ENCODE data around the gene PDE4B. TPM values are rescaled to one million over a fixed set of nuclear protein-coding genes. Genes with fewer than 3 reads are reported as not detected.

PDE4B gene
- total and polyA plus RNA-seq, 9 of the 15 experiments (the other 6 are each of a cell fraction or from before 2014, with no cell fraction given), result 0.09 TPM; not detected in 8

DNA sequence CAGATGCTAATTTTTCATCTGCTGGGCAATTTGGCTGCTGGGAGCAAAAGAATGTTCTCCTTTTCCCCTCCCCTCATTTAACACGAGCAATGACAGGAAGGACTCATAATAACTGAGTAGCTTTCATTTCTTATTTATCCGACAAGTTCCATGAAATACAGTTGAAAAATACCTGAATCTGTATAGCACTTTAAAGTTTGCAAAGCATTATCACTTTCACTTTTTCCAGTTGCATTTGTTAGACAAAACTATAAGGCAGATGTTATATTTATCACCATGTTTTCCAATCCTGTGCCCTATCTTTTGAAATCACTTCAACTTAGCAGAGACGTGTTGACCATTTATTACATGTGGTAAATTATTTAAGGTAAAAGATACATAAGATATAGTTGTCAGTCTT is 390.7 kb downstream of the PDE4B start:
- in situ Hi-C loops (cut with MboI), result no loop called here
- no peaks in the 10 kb centered on the region for H4K20me1 ChIP-seq (replicated peaks; ENCODE audit: control insufficient read depth, insufficient read depth, low read length)
- no peaks in the 10 kb centered on the region for H3K27me3 ChIP-seq (ENCODE audit: control insufficient read depth in 2 of 2, insufficient read depth in 2 of 2, low read length in 2 of 2)
- H3K9me3 ChIP-seq (replicated peaks; ENCODE audit: control insufficient read depth, insufficient read depth, low read depth, low read length), result no peaks in the 10 kb centered on the region
- no peak overlapping the region for H2AFZ ChIP-seq (ENCODE audit: low read depth, low read length)
- H3K79me2 ChIP-seq (ENCODE audit: control insufficient read depth, insufficient read depth, low read length), result no peaks in the 10 kb centered on the region
- H3K9me1 ChIP-seq (ENCODE audit: control insufficient read depth, insufficient read depth, low read length), result no peaks in the 10 kb centered on the region
- POLR2A ChIA-PET, result interaction anchor here (1.1 kb wide), 1 partner anchor 13 kb away, joined by 4 read pairs; no protein-coding TSS in a partner anchor
- DNase-seq (ENCODE audit: extremely low read depth in 1 of 4, low spot score in 3 of 4), result no peak
- WGBS (ENCODE audit: insufficient coverage, low coverage, missing lambda C conversion rate), result 0% methylated on average over 3 of the region's 3 CpGs
- no peaks in the 10 kb centered on the region for H3K36me3 ChIP-seq (ENCODE audit: control insufficient read depth, insufficient read depth, low read length)
- H3K4me2 ChIP-seq (ENCODE audit: insufficient read depth, low read length), result no peak overlapping the region
- H3K4me1 ChIP-seq (replicated peaks in 1 of 2; ENCODE audit: control insufficient read depth in 2 of 2, insufficient read depth in 2 of 2, low read length in 2 of 2), result no peaks in the 10 kb centered on the region
- H3K27ac ChIP-seq (ENCODE audit: extremely low read depth, low read depth, low read length), result no peak overlapping the region
- BruUV-seq (replicated peaks), result no TSS peak
- intact Hi-C loops (cut with micrococcal nuclease), result no loop called here
- no peak for TF ChIP-seq KLF16 (IDR thresholded peaks at IDR 0.05)
- CTCF ChIA-PET (ENCODE audit: low intra/inter-chr PET ratio), result no interaction called here
- no peak for FAIRE-seq
- H3K4me3 ChIP-seq, result no peak overlapping the region
- no peak overlapping the region for H3K9ac ChIP-seq (ENCODE audit: insufficient read depth in 1 of 2, low read depth in 2 of 2, low read length in 2 of 2)
- ATAC-seq, result no peak

DNA sequence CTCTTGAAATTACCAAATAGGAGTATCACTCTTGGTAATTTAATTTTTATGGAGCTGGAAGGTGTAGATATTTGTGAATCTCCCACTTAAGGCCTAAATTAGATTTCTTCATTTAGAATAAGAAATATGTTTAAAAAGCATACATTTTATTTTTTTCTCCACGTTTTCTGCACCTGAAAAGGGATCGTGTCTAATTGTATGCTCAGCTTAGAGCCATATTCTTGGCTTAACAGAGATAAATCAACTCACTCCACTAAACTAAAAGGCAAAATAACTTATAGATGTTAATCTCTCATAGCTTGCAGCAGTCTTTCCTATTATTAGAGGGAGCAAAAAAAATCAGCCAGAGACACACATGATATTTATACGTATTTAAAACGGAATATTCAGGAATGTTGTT is 404.4 kb downstream of the PDE4B start:
- Histone ChIP-seq H3K27me3 (ENCODE audit: control insufficient read depth in 2 of 2, insufficient read depth in 2 of 2, low read length in 2 of 2) (no peaks in the 10 kb centered on the region), H3K36me3 (ENCODE audit: control insufficient read depth, insufficient read depth, low read length) (no peaks in the 10 kb centered on the region), H3K9me1 (ENCODE audit: control insufficient read depth, insufficient read depth, low read length) (no peaks in the 10 kb centered on the region), H3K79me2 (ENCODE audit: control insufficient read depth, insufficient read depth, low read length) (no peaks in the 10 kb centered on the region), H3K4me3 (no peak overlapping the region), H3K4me2 (ENCODE audit: insufficient read depth, low read length) (no peak overlapping the region), H2AFZ (ENCODE audit: low read depth, low read length) (no peak overlapping the region), H4K20me1 (replicated peaks; ENCODE audit: control insufficient read depth, insufficient read depth, low read length) (no peaks in the 10 kb centered on the region), H3K9me3 (replicated peaks; ENCODE audit: control insufficient read depth, insufficient read depth, low read depth, low read length) (no peaks in the 10 kb centered on the region), H3K4me1 (replicated peaks in 1 of 2; ENCODE audit: control insufficient read depth in 2 of 2, insufficient read depth in 2 of 2, low read length in 2 of 2) (no peaks in the 10 kb centered on the region), H3K9ac (ENCODE audit: insufficient read depth in 1 of 2, low read depth in 2 of 2, low read length in 2 of 2) (no peak overlapping the region), H3K27ac (ENCODE audit: extremely low read depth, low read depth, low read length) (no peak overlapping the region)
- in situ Hi-C loops (cut with MboI), result no loop called here
- DNase-seq (ENCODE audit: extremely low read depth in 1 of 4, low spot score in 3 of 4), result no peak
- intact Hi-C loops (cut with micrococcal nuclease), result no loop called here
- CTCF ChIA-PET (ENCODE audit: low intra/inter-chr PET ratio), result no interaction called here
- FAIRE-seq, result no peak
- no TSS peak for BruUV-seq (replicated peaks)
- WGBS (ENCODE audit: insufficient coverage, low coverage, missing lambda C conversion rate), result 0% methylated on average over 4 of the region's 4 CpGs
- POLR2A ChIA-PET, result interaction anchor here (0.7 kb wide), 1 partner anchor 265 kb away, joined by 3 read pairs; no protein-coding TSS in a partner anchor
- no peak for ATAC-seq
- no peak for TF ChIP-seq SMAD1 (IDR thresholded peaks at IDR 0.05; ENCODE audit: low read depth, low read length, partially characterized antibody)
- no peak for TF ChIP-seq SNRNP70 (optimal IDR thresholded peaks at IDR 0.05; ENCODE audit: low read depth, low read length)
- TF ChIP-seq ZNF830 (CRISPR knock-in tag; IDR thresholded peaks at IDR 0.05), result no peak
- TF ChIP-seq, protein P1, sequence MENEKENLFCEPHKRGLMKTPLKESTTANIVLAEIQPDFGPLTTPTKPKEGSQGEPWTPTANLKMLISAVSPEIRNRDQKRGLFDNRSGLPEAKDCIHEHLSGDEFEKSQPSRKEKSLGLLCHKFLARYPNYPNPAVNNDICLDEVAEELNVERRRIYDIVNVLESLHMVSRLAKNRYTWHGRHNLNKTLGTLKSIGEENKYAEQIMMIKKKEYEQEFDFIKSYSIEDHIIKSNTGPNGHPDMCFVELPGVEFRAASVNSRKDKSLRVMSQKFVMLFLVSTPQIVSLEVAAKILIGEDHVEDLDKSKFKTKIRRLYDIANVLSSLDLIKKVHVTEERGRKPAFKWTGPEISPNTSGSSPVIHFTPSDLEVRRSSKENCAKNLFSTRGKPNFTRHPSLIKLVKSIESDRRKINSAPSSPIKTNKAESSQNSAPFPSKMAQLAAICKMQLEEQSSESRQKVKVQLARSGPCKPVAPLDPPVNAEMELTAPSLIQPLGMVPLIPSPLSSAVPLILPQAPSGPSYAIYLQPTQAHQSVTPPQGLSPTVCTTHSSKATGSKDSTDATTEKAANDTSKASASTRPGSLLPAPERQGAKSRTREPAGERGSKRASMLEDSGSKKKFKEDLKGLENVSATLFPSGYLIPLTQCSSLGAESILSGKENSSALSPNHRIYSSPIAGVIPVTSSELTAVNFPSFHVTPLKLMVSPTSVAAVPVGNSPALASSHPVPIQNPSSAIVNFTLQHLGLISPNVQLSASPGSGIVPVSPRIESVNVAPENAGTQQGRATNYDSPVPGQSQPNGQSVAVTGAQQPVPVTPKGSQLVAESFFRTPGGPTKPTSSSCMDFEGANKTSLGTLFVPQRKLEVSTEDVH (IDR thresholded peaks at IDR 0.05; ENCODE audit: low read depth, partially characterized antibody), result no peak
- TF ChIP-seq, protein P2, sequence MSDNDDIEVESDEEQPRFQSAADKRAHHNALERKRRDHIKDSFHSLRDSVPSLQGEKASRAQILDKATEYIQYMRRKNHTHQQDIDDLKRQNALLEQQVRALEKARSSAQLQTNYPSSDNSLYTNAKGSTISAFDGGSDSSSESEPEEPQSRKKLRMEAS (CRISPR knock-in tag; IDR thresholded peaks at IDR 0.05), result no peak
- no peak for TF ChIP-seq CTBP1 (IDR thresholded peaks at IDR 0.05; ENCODE audit: borderline replicate concordance)
- no peak for TF ChIP-seq SFPQ (IDR thresholded peaks at IDR 0.05; ENCODE audit: low read depth, low read length)
- TF ChIP-seq ATF4 (CRISPR knock-in tag; IDR thresholded peaks at IDR 0.05), result no peak
- no peak for TF ChIP-seq POLR3A (IDR thresholded peaks at IDR 0.05; ENCODE audit: borderline replicate concordance, extremely low read depth, insufficient read depth, insufficient read length)
